ENCODE results near the gene HES5.

The HES5 gene

GRCh38 chr1:2528966-2529783, 888 bp downstream of the HES5 start:
- peak; percentile 62 to 71 for DNase-seq

GRCh38 chr1:2528611-2528965, 1.5 kb downstream of the HES5 start:
- no peak for DNase-seq

- DNase-seq = no peak
These were observed 2.0 kb downstream of the HES5 start for GRCh38 chr1:2528016-2528415.

- DNase-seq = no peak
These were observed 2.6 kb downstream of the HES5 start for GRCh38 chr1:2527556-2527860.

DNA sequence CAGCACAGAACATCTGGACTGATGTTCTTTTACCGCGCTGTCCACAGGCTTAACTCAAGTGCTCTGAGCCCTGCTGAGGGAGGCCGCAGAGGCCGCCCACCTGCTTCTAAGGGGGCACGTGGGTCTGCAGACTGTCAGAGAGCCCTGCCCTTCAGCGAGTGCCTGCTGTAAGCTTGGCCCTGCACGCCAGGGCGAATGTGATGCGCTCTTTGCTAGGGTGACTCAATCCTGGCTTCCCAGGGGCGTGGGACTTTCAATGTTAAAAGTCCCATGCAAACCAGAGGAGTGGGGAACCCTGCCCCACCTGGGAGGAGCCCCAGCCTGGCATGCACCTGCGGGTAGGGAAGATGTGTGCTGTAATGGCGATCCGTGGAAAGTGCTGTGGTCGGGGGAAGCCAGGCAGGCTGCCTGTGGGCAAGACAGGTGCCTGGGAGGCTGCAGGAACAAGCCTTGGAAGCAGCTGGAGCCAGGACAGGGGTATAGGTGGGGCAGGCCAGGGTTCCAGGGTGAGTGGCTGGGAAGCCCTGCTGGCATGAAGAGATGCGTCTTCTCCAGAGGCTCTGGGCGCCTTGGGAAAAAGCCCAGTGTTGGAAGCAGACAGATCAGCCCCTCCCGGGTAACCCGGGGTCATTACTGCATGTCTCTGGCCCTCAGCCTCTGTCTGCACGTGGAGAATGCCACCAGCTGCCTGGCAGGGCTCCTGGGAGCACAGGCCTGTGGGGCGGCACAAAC, 3.1 kb downstream of the HES5 start:
- peak in 1 of 2 donors; percentile 7 for DNase-seq

GRCh38 chr1:2525920-2526823, 3.9 kb downstream of the HES5 start, which contains the start of gene PANK4:
PANK4 (minus strand) TSS chr1:2526596; CDS start chr1:2526587, 9 bp downstream.
- peak; percentile 88 to 91 for DNase-seq

DNA sequence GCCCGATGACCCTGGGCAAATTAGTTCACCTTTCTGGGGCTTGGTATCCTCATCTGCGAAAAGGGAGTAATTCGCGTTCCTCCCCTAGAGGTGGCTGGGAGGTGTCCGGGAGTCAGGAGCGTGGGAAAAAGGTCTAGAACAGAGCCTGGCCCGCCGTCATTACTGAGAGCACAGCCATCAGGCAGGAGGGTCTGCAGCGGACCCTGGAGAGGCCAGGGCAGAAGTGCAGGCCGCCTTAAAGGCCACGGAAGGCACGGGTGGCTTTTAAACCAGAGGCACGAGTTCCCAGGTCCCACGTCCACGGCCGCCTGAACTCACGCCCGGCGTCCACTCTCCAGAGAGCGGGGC, 4.5 kb downstream of the HES5 start:
- no peak for DNase-seq

DNA sequence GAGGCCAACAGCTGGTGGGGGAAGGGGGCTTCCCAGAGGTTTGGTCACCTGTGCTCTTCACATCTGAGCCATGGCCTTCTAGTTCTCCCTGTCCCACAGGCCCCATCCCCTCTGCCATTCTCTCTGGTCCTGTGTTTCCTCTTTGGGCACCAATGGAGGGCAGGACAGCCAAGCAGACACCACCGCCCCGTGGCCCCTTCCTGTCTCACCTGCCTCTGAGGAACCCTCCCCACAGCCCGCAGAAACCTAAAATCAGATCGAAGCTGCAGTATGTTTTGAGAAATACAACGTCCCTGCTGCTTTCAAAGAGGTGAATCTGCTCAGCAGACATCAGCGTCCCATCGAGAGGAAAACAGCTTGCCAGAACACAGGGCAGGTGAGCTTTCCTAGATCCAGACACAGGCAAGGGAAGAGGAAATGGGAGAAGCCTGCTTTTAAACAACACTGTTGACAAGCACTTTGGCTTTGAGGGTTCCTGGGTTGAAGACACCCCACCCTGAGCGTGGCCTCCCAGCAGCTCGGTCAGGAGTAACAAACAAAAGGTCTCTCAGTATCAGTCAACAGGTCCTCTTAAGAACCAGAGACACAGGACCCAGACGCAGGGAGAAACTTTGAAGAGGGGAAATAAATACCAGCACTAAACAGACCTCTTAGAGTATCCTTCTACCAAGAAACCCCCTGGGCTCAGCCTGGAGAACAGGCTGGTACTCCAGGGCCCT, 6.0 kb downstream of the HES5 start:
- peak; percentile 18 to 64 for DNase-seq

DNA sequence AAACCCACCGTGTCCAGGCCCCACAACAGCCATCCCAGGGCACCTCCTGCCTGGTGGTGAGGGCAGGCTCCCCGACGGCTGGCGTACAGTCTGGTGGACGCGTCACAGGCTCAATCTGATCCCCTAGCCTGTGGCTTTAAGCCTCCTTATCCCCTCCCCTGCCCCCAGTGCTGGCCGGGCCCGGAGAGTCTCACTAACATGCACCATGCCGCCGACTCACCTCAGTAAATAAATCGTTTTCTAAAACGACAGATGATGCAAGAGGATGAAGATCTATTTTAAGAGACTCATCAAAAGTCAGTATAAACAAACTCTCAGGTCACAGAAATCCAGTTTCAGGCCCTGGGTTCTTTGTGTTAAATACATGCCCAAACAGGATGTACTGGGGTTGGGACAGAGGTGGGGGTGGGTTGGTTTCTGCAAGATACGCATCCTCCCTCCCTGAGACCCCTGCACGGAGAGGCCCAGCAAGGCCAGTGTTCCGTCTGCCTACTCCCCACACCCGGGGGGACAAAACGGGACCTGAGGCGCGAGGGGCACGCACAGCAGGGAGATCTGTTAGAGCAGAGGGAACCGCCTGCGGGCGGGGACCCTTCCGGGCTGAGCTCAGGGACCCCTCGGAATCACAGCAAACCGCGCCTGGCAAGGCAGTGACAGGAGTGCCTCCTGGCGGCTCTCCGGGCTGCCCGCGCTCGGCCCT, 6.7 kb downstream of the HES5 start:
- no peak for DNase-seq

- no peak for DNase-seq
These were observed 7.8 kb downstream of the HES5 start for GRCh38 chr1:2522230-2522629.

GRCh38 chr1:2520806-2521205, 9.3 kb downstream of the HES5 start:
- DNase-seq = no peak

- DNase-seq = no peak
These were observed 9.9 kb downstream of the HES5 start for GRCh38 chr1:2520206-2520605.

GRCh38 chr1:2519729-2520128, 10.3 kb downstream of the HES5 start:
- no peak for DNase-seq

DNA sequence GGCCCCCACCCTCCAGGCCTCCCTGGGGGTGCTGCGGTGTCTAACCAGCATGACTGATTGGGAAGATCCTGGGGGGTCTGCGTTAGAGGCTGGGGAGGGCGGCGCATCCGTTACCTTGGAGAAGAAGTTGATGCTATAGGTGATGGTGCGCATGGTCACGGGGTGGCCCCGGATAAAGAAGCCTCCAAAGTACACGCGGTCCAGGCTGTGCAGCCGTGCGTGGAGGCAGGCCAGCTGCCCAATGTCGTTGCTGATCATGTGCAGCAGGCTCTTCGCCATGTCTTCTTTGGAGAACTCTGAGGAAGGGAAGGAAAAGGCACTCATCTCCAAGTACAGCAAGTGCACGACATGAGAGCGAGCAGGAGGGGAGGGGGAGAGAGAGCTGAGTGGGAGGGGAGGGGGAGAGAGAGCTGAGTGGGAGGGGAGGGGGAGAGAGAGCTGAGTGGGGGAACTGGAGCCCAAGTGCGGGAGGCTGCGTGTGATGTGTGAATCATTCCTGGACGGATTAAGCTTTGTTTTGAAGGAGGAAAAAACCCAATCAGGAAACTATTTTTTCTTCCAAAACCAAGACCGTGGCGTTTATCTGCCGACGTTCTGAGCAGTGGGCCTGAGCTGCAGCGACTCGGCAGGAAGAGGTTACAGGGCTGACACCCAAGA, 10.9 kb downstream of the HES5 start:
- no peak for DNase-seq

DNA sequence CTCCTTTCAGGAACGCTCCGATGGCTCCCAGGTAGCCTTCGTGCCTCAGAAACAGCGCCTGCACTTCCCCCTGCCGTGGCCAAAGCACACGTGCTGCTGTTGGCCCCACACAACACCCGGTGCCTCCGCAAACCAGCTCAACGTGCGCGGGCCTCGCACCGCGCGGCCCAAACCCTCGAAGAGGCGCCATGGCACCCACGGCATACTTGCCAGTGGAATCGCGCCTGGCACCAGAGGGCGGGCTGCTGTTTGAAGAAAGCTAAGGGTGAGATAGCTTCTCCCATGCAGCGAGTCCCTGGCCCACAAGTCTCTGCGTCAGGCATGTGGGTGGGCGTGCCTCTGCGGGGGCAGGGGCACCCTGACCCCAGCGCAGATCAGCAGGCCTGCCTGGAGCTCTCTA, 11.5 kb downstream of the HES5 start:
- DNase-seq = no peak

- no peak for DNase-seq
These were observed 12.1 kb downstream of the HES5 start for GRCh38 chr1:2517966-2518365.

DNA sequence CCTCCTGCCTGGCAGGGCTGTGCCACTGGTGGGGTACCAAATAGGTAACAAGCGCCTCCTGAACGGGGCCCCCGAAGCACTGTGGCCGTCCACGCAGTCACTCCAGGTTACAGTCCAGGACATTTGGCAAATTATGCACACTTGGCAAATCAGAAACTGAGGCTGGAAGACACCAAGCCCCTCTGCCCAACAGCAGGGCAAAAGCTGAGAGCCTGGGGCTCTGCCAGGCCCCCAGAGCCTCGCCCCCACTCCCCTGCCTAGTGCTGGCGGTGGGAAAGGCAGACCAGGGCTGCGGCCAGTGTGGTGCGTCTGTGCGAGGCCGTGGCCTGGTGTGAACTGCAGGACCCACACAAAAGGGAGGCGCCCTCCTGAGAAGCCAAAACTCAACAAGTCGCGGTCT, 13.1 kb downstream of the HES5 start:
- DNase-seq = no peak

DNA sequence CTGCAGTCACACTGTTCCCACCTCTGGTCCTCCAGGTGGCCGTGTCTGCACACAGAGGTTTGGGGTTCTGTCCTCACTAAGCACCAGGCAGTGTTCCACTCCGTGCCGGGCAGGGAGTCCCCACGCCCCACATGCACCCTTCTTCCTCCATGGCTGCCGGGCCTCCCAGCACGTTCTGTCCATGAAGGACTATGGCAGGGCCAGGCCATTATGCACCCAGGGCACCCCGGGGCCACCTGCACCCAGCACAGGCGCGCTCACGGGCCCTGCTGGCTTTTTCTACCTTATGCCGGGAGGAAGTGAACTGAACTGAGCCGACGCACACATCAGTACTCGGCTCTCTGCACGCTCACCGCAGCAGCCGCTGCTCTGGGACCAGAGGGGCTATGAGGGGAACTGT, 13.9 kb downstream of the HES5 start:
- no peak for DNase-seq

DNA sequence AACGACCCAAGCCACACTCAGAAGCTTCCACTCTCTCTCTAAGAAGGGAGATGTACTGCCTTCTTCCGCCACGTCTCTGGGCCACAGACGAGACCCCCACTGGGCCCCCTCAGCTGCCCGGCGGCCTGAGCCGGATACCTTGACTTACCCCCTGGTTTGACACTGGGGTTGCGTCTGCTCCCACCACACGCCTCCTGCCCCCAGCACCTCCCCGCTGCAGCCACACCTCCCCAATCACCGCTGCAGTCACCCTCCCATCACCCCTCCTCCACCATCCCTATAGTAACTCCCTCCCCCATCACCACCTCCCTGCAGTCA, 14.3 kb downstream of the HES5 start:
- DNase-seq = no peak

GRCh38 chr1:2514863-2515762, 14.9 kb downstream of the HES5 start:
- no peak for DNase-seq
